HepG2 (cell line): Measurements from ENCODE around the gene SETD2. TPM values are rescaled to one million over a fixed set of nuclear protein-coding genes. Genes with fewer than 3 reads are reported as not detected.

Source experiments
- ATAC-seq: fragments of 200-7000 bp; cut with Tn5 transposase; 3 replicates; pipeline ENCODE4 v1.9.1; 2020; ENCODE audit warnings: mild to moderate bottlenecking, moderate library complexity
- BruUV-seq: library from RNA; stranded (reverse); fragments of 400-500 nt; replicated peaks from 2 replicates; lab custom pipeline; 2021; lab: Mats Ljungman, UMichigan
- CTCF ChIA-PET: fragments of 300-600 bp; formaldehyde crosslinking; extraction: SDS; loops from one replicate; lab custom pipeline; 2021; ENCODE audit warnings: low total read pairs, inconsistent platforms, low intra/inter-chr PET ratio; lab: Yijun Ruan, JAX
- POLR2A ChIA-PET: fragments of 350-600 bp; sonication (Branson Sonifier 250); formaldehyde crosslinking; loops from one replicate; lab custom pipeline; 2020; ENCODE audit warnings: antibody characterized with exemption, inconsistent platforms; lab: Yijun Ruan, JAX
- DNase-seq: peaks from one replicate; pipeline ENCODE4 v3.0.0-alpha.2; 2015; ENCODE audit warnings: low spot score
- FAIRE-seq: peaks from 3 replicates; lab custom pipeline; 2011; peaks lifted over from hg19 to GRCh38; lab: Jason Lieb, UNC
- H2AFZ ChIP-seq: one replicate; pipeline ENCODE4 v1.6.1; 2011; ENCODE audit warnings: low read length, inconsistent platforms
- H3K27ac ChIP-seq: fragments of 300-600 bp; 3 replicates; pipeline ENCODE4 v1.8.0; 2011; ENCODE audit warnings: mixed run types, mild to moderate bottlenecking, mixed read lengths, low read length, inconsistent platforms; ENCODE audit not compliant: insufficient read depth; ENCODE audit errors: extremely low read length
- H3K27me3 ChIP-seq, 2 experiments: fragments of 200-600 bp in 1 of 2; 2 replicates in 1 of 2; 3 replicates in 1 of 2; pipeline versions ENCODE4 v1.6.0 to v1.8.0; 2011; ENCODE audit warnings: low read length in 2 of 2, mild to moderate bottlenecking in 2 of 2, moderate library complexity in 2 of 2, inconsistent platforms in 1 of 2; ENCODE audit not compliant: insufficient read depth in 2 of 2, control insufficient read depth in 1 of 2
- H3K36me3 ChIP-seq, 2 experiments: fragments of 200-600 bp in 1 of 2; replicated peaks in 1 of 2; 2 replicates in 1 of 2; 3 replicates in 1 of 2; pipeline versions ENCODE4 v1.5.1 to v1.8.0; 2011; ENCODE audit warnings: low read length in 2 of 2, inconsistent platforms in 1 of 2; ENCODE audit not compliant: insufficient read depth in 2 of 2, control insufficient read depth in 1 of 2
- H3K4me1 ChIP-seq: 2 replicates; pipeline ENCODE4 v1.5.1; 2012; ENCODE audit warnings: low read length, inconsistent platforms; ENCODE audit not compliant: insufficient read depth
- H3K4me2 ChIP-seq: 2 replicates; pipeline ENCODE4 v1.6.0; 2011; ENCODE audit warnings: low read depth, low read length, inconsistent platforms
- H3K4me3 ChIP-seq, 3 experiments: fragments of 200-600 bp in 1 of 3; sonication (generic), shearing (Covaris generic) in 1 of 3; replicated peaks in 1 of 3; 2 replicates each; pipeline ENCODE4 v1.5.1; 2011 to 2016; ENCODE audit warnings: low read length in 3 of 3, inconsistent platforms in 2 of 3, low read depth in 2 of 3, mild to moderate bottlenecking in 2 of 3, control low read depth in 1 of 3, mixed read lengths in 1 of 3; ENCODE audit not compliant: insufficient read depth in 1 of 3
- H3K79me2 ChIP-seq: one replicate; pipeline ENCODE4 v1.6.1; 2011; ENCODE audit warnings: low read length, inconsistent platforms; ENCODE audit not compliant: insufficient read depth
- H3K9ac ChIP-seq: 2 replicates; pipeline ENCODE4 v1.6.0; 2011; ENCODE audit warnings: mild to moderate bottlenecking, low read depth, low read length, inconsistent platforms; ENCODE audit not compliant: insufficient read depth
- H3K9me3 ChIP-seq: 2 replicates; pipeline ENCODE4 v1.5.1; 2012; ENCODE audit warnings: mild to moderate bottlenecking, low read length
- H4K20me1 ChIP-seq: 2 replicates; pipeline ENCODE4 v1.6.0; 2011; ENCODE audit warnings: inconsistent platforms, mild to moderate bottlenecking, low read length, moderate library complexity; ENCODE audit not compliant: insufficient read depth
- ZNF543 ChIP-seq: sonication (generic); formaldehyde crosslinking; IDR thresholded peaks from 2 replicates; pipeline ENCODE4 v1.4.0; 2020; ENCODE audit warnings: mild to moderate bottlenecking, missing genetic modification reagents
- whole genome bisulfite sequencing: methylation state at CpG from one replicate; pipeline ENCODE4 v1.1.6; 2017; ENCODE audit warnings: low lambda C conversion rate; 5-methylcytosine and 5-hydroxymethylcytosine counted together
- in situ Hi-C: cut with HindIII; loops from 2 replicates; pipeline ENCODE4 v1.10.0; 2017; ENCODE audit warnings: low pct_unique_long_range_greater_than_20kb; ENCODE audit not compliant: extremely low pct_ligation_motif_present
- intact Hi-C: fragments of 100-400 bp; cut with micrococcal nuclease; formaldehyde crosslinking; loops from one replicate; pipeline ENCODE4 v1.10.0; 2022; ENCODE audit not compliant: unreplicated experiment
- polyA plus RNA-seq, 8 experiments: library from polyadenylated mRNA; depleted of rRNA in 3 of 8; stranded (reverse) in 7 of 8; unstranded in 1 of 8; fragments of >200 nt; fragmentation: Illumina TruSeq in 4 of 8; extraction: Trizol in 4 of 8; gene quantifications; 2 replicates each; pipeline versions ENCODE4 v1.2.1 to v1.2.3, GENCODE V29; 2011 to 2016; ENCODE audit warnings: low read depth in 4 of 8, missing spikeins in 1 of 8, mixed read lengths in 1 of 8; ENCODE audit not compliant: insufficient read depth in 1 of 8
- total RNA-seq, 5 experiments: library from RNA; depleted of rRNA; stranded (reverse); fragments of >200 nt; fragmentation: Illumina TruSeq; extraction: Trizol; gene quantifications; 2 replicates each; pipeline ENCODE4 v1.2.3, GENCODE V29; 2016; ENCODE audit warnings: low read depth in 1 of 5
- TF ChIP-seq, protein P1 (sequence below): sonication (generic); formaldehyde crosslinking; IDR thresholded peaks from 2 replicates; pipeline ENCODE4 v1.5.1; 2020; ENCODE audit warnings: mild to moderate bottlenecking, missing genetic modification reagents, moderate library complexity

Gene SETD2
- total and polyA plus RNA-seq, 2 of the 13 experiments (the other 11 are each of a cell fraction or from before 2014, with no cell fraction given) = 14.2 to 24.2 TPM

DNA sequence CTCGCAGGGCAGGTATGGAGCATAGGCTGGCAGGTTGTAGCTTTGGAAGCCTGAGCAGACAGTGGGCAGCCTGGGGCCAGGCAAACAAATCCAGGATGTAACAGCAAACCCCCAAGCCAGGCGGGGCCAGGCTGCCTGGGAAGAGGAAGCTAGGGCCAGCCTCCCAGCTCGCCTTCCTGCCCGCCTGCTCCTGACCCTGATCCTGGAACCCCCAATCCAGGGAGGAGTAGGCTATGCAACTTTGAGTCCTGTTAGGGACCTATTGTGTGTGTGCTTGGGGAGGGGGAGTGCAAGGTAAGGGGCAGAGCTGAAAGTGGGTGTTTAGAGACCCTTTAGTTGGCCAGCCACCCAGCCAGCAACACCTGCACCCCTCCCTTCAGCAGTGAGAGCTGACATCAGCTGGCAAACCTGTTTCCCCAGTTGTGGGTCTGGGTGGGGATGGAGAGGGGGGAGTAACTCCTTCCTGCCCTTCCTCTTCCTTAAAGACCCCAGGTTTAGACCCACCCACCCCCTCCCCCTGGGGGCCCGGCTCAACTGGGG is 181.9 kb downstream of the SETD2 start:
- DNase-seq = no peak
- TF ChIP-seq, protein P1, sequence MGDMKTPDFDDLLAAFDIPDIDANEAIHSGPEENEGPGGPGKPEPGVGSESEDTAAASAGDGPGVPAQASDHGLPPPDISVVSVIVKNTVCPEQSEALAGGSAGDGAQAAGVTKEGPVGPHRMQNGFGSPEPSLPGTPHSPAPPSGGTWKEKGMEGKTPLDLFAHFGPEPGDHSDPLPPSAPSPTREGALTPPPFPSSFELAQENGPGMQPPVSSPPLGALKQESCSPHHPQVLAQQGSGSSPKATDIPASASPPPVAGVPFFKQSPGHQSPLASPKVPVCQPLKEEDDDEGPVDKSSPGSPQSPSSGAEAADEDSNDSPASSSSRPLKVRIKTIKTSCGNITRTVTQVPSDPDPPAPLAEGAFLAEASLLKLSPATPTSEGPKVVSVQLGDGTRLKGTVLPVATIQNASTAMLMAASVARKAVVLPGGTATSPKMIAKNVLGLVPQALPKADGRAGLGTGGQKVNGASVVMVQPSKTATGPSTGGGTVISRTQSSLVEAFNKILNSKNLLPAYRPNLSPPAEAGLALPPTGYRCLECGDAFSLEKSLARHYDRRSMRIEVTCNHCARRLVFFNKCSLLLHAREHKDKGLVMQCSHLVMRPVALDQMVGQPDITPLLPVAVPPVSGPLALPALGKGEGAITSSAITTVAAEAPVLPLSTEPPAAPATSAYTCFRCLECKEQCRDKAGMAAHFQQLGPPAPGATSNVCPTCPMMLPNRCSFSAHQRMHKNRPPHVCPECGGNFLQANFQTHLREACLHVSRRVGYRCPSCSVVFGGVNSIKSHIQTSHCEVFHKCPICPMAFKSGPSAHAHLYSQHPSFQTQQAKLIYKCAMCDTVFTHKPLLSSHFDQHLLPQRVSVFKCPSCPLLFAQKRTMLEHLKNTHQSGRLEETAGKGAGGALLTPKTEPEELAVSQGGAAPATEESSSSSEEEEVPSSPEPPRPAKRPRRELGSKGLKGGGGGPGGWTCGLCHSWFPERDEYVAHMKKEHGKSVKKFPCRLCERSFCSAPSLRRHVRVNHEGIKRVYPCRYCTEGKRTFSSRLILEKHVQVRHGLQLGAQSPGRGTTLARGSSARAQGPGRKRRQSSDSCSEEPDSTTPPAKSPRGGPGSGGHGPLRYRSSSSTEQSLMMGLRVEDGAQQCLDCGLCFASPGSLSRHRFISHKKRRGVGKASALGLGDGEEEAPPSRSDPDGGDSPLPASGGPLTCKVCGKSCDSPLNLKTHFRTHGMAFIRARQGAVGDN (CRISPR knock-in tag) = peak; percentile 43
- TF ChIP-seq ZNF543 (CRISPR knock-in tag) = no peak
- H3K79me2 ChIP-seq = peaks cover 6% of the 10 kb centered on the region
- 0 out of 3 replicates have a peak, but pooled peaks have one; percentile 1 for ATAC-seq
- no peaks in the 10 kb centered on the region for H3K36me3 ChIP-seq
- H3K27me3 ChIP-seq = no peaks in the 10 kb centered on the region; a peak in 1 of 5 replicates
- no TSS peak for BruUV-seq
- intact Hi-C loops = no loop called here
- WGBS = 60% methylated on average over 1 of the region's 5 CpGs
- no peaks in the 10 kb centered on the region for H3K9me3 ChIP-seq
- peaks cover 57% of the 10 kb centered on the region for H3K4me1 ChIP-seq
- CTCF ChIA-PET = no interaction called here
- POLR2A ChIA-PET = interaction anchor here (1.3 to 1.5 kb wide), 2 partner anchors 38 to 58 kb away, joined by 3 to 4 read pairs; no protein-coding TSS in a partner anchor
- H3K4me3 ChIP-seq = no peak overlapping the region; a peak in 1 of 6 replicates
- peak overlapping the region; percentile 32 for H3K4me2 ChIP-seq
- no peak overlapping the region for H3K27ac ChIP-seq
- FAIRE-seq = no peak
- in situ Hi-C loops = loop anchor here (5.0 kb wide), 1 partner anchor 50 kb away; no protein-coding TSS in a partner anchor
- no peak overlapping the region for H2AFZ ChIP-seq
- H4K20me1 ChIP-seq = no peaks in the 10 kb centered on the region
- H3K9ac ChIP-seq = no peak overlapping the region
